SJSA1 (cell line): Measurements from ENCODE around the gene GATAD2A. TPM values are rescaled to one million over a fixed set of nuclear protein-coding genes. Genes with fewer than 3 reads are reported as not detected.
"Not testable (repeated sequence)": the region's sequence is repeated elsewhere in the genome, so short reads cannot be mapped to it uniquely, and the experiment has no call there.

Source experiments
- DNase-seq, 2 experiments: peaks; one replicate each; pipeline ENCODE4 v3.0.0-alpha.2; 2015 to 2020; ENCODE audit warnings: low spot score in 2 of 2, low read depth in 1 of 2
- H3K27ac ChIP-seq: fragments of 250-450 bp; sonication (Bioruptor Pico); 2 replicates; pipeline ENCODE4 v1.5.1; 2020; ENCODE audit warnings: mild to moderate bottlenecking, moderate library complexity
- H3K27me3 ChIP-seq: fragments of 250-450 bp; sonication (Bioruptor Pico); replicated peaks from 2 replicates; pipeline ENCODE4 v1.5.1; 2020; ENCODE audit warnings: mild to moderate bottlenecking, moderate library complexity
- H3K36me3 ChIP-seq: fragments of 250-450 bp; sonication (Bioruptor Pico); 2 replicates; pipeline ENCODE4 v1.5.1; 2020; ENCODE audit warnings: mild to moderate bottlenecking
- H3K4me1 ChIP-seq: fragments of 250-450 bp; sonication (Bioruptor Pico); replicated peaks from 2 replicates; pipeline ENCODE4 v1.6.1; 2021; ENCODE audit warnings: mild to moderate bottlenecking
- H3K4me3 ChIP-seq: fragments of 250-450 bp; sonication (Bioruptor Pico); 2 replicates; pipeline ENCODE4 v1.5.1; 2020; ENCODE audit warnings: mild to moderate bottlenecking
- H3K9me3 ChIP-seq: fragments of 250-450 bp; sonication (Bioruptor Pico); replicated peaks from 2 replicates; pipeline ENCODE4 v1.5.1; 2020; ENCODE audit warnings: mild to moderate bottlenecking
- total RNA-seq: library from RNA; depleted of rRNA; stranded (reverse); fragments of >200 nt; shearing (Covaris generic); gene quantifications from 2 replicates; pipeline ENCODE4 v1.2.3, GENCODE V29; 2014

Gene GATAD2A
- total RNA-seq, 1 experiment from 2014 or later, result 45.9 TPM

GRCh38 chr19:19463348-19464117, 58.1 kb downstream of the GATAD2A start:
- Histone ChIP-seq H3K36me3 (peaks cover 48% of the 10 kb centered on the region), H3K4me3 (no peak overlapping the region), H3K27ac (no peak overlapping the region), H3K4me1 (peaks cover 20% of the 10 kb centered on the region), H3K9me3 (peaks cover 12% of the 10 kb centered on the region), H3K27me3 (no peaks in the 10 kb centered on the region)
- DNase-seq, result no peak

- Histone ChIP-seq H3K36me3 (peaks cover 55% of the 10 kb centered on the region), H3K27ac (no peak overlapping the region), H3K4me1 (peaks cover 10% of the 10 kb centered on the region), H3K9me3 (peaks cover 18% of the 10 kb centered on the region), H3K27me3 (no peaks in the 10 kb centered on the region), H3K4me3 (no peak overlapping the region)
- no peak for DNase-seq
Measured at GRCh38 chr19:19464339-19465098, 59.0 kb downstream of the GATAD2A start.

GRCh38 chr19:19465436-19466070, 60.1 kb downstream of the GATAD2A start:
- DNase-seq, result no peak
- H3K36me3 ChIP-seq, result peaks cover 63% of the 10 kb centered on the region
- no peaks in the 10 kb centered on the region for H3K27me3 ChIP-seq
- H3K9me3 ChIP-seq, result peaks cover 18% of the 10 kb centered on the region
- no peaks in the 10 kb centered on the region for H3K4me1 ChIP-seq
- no peak overlapping the region for H3K4me3 ChIP-seq
- no peak overlapping the region for H3K27ac ChIP-seq

GRCh38 chr19:19466201-19466600, 60.7 kb downstream of the GATAD2A start:
- Histone ChIP-seq H3K4me3 (no peak overlapping the region), H3K9me3 (peaks cover 20% of the 10 kb centered on the region), H3K36me3 (peaks cover 64% of the 10 kb centered on the region), H3K27me3 (no peaks in the 10 kb centered on the region), H3K4me1 (no peaks in the 10 kb centered on the region), H3K27ac (no peak overlapping the region)
- no peak for DNase-seq

GRCh38 chr19:19468424-19469050, 63.1 kb downstream of the GATAD2A start:
- H3K36me3 ChIP-seq, result peaks cover 69% of the 10 kb centered on the region
- H3K27me3 ChIP-seq, result no peaks in the 10 kb centered on the region
- peak in 1 of 2 experiments; percentile 18 for DNase-seq

GRCh38 chr19:19470579-19470978, 65.1 kb downstream of the GATAD2A start:
- no peaks in the 10 kb centered on the region for H3K4me1 ChIP-seq
- H3K9me3 ChIP-seq, result peaks cover 20% of the 10 kb centered on the region
- DNase-seq, result no peak
- H3K27me3 ChIP-seq, result no peaks in the 10 kb centered on the region
- no peak overlapping the region for H3K27ac ChIP-seq
- no peak overlapping the region for H3K4me3 ChIP-seq
- H3K36me3 ChIP-seq, result peaks cover 62% of the 10 kb centered on the region

More at GRCh38 chr19:19468424-19469050, 63.1 kb downstream of the GATAD2A start:
- no peak overlapping the region for H3K27ac ChIP-seq
- H3K9me3 ChIP-seq, result peaks cover 20% of the 10 kb centered on the region
- H3K4me3 ChIP-seq, result no peak overlapping the region
- no peaks in the 10 kb centered on the region for H3K4me1 ChIP-seq

GRCh38 chr19:19471682-19472081, 66.2 kb downstream of the GATAD2A start:
- no peak for DNase-seq
- H3K27me3 ChIP-seq, result no peaks in the 10 kb centered on the region
- H3K36me3 ChIP-seq, result peaks cover 55% of the 10 kb centered on the region
- H3K9me3 ChIP-seq, result peaks cover 20% of the 10 kb centered on the region
- no peaks in the 10 kb centered on the region for H3K4me1 ChIP-seq
- no peak overlapping the region for H3K27ac ChIP-seq
- H3K4me3 ChIP-seq, result no peak overlapping the region

- not testable (repeated sequence) for DNase-seq, H3K27me3 ChIP-seq, H3K4me3 ChIP-seq, H3K4me1 ChIP-seq, H3K27ac ChIP-seq
- H3K9me3 ChIP-seq, result peaks cover 18% of the 10 kb centered on the region
- peaks cover 50% of the 10 kb centered on the region for H3K36me3 ChIP-seq
Measured at GRCh38 chr19:19472106-19472505, 66.6 kb downstream of the GATAD2A start.

- no peak overlapping the region for H3K27ac ChIP-seq
Measured at GRCh38 chr19:19475015-19475765, 69.7 kb downstream of the GATAD2A start.

GRCh38 chr19:19475849-19476828, 70.7 kb downstream of the GATAD2A start:
- Histone ChIP-seq H3K27me3 (no peaks in the 10 kb centered on the region), H3K36me3 (peaks cover 32% of the 10 kb centered on the region), H3K4me1 (no peaks in the 10 kb centered on the region), H3K27ac (no peak overlapping the region), H3K9me3 (no peaks in the 10 kb centered on the region), H3K4me3 (no peak overlapping the region)
- no peak for DNase-seq

More at GRCh38 chr19:19475015-19475765, 69.7 kb downstream of the GATAD2A start:
- DNase-seq, result no peak
- Histone ChIP-seq H3K4me1 (no peaks in the 10 kb centered on the region), H3K9me3 (0 out of 2 replicates have a peak, but pooled peaks cover 3% of the 10 kb centered on the region), H3K27me3 (no peaks in the 10 kb centered on the region), H3K4me3 (no peak overlapping the region), H3K36me3 (peaks cover 28% of the 10 kb centered on the region)

GRCh38 chr19:19477705-19478383, 72.4 kb downstream of the GATAD2A start:
- H3K4me1 ChIP-seq, result no peaks in the 10 kb centered on the region
- no peak for DNase-seq
- H3K27ac ChIP-seq, result no peak overlapping the region
- H3K27me3 ChIP-seq, result no peaks in the 10 kb centered on the region
- peaks cover 38% of the 10 kb centered on the region for H3K36me3 ChIP-seq
- no peak overlapping the region for H3K4me3 ChIP-seq
- no peaks in the 10 kb centered on the region for H3K9me3 ChIP-seq

GRCh38 chr19:19480688-19481087, 75.2 kb downstream of the GATAD2A start:
- Histone ChIP-seq H3K36me3 (peaks cover 27% of the 10 kb centered on the region), H3K4me1 (no peaks in the 10 kb centered on the region), H3K27me3 (no peaks in the 10 kb centered on the region), H3K9me3 (no peaks in the 10 kb centered on the region), H3K4me3 (no peak overlapping the region), H3K27ac (no peak overlapping the region)
- no peak for DNase-seq
